IMR-90 (cell line): Measurements from ENCODE around the gene KAZN. TPM values are rescaled to one million over a fixed set of nuclear protein-coding genes. Genes with fewer than 3 reads are reported as not detected.

Experiments
- ATAC-seq: fragments of 200-7000 bp; cut with Tn5 transposase; 2 replicates; pipeline ENCODE4 v1.9.1; 2020; ENCODE audit warnings: low read depth, mild to moderate bottlenecking, moderate library complexity
- BruUV-seq: library from RNA; stranded (reverse); fragments of 400-500 nt; replicated peaks from 2 replicates; lab custom pipeline; 2021; lab: Mats Ljungman, UMichigan
- CTCF ChIA-PET: fragments of 300-600 bp; formaldehyde crosslinking; extraction: SDS; loops from one replicate; lab custom pipeline; 2021; ENCODE audit warnings: antibody characterized with exemption; lab: Yijun Ruan, JAX
- POLR2A ChIA-PET: fragments of 300-600 bp; sonication (Branson Sonifier 250); formaldehyde crosslinking; loops from one replicate; lab custom pipeline; 2022; ENCODE audit warnings: antibody characterized with exemption; ENCODE audit not compliant: unreplicated experiment; lab: Charles Lee
- DNase-seq: peaks from one replicate; pipeline ENCODE4 v3.0.0; 2013
- H2AFZ ChIP-seq: replicated peaks from 2 replicates; pipeline ENCODE3; 2013; ENCODE audit warnings: low read length, mild to moderate bottlenecking; ENCODE audit not compliant: poor library complexity
- H2AK5ac ChIP-seq: 2 replicates; pipeline ENCODE4 v1.6.1; 2013; ENCODE audit warnings: low read depth, low read length, inconsistent platforms
- H2AK9ac ChIP-seq: replicated peaks from 2 replicates; pipeline ENCODE3; 2013; ENCODE audit warnings: mild to moderate bottlenecking, low read depth, low read length, moderate library complexity; ENCODE audit not compliant: poor library complexity
- H2BK120ac ChIP-seq: 2 replicates; pipeline ENCODE4 v1.6.1; 2013; ENCODE audit warnings: low read depth, low read length, inconsistent platforms
- H2BK15ac ChIP-seq: 3 replicates; pipeline ENCODE4 v1.6.1; 2013; ENCODE audit warnings: low read depth, low read length, inconsistent platforms
- H2BK20ac ChIP-seq: 2 replicates; pipeline ENCODE4 v1.6.1; 2013; ENCODE audit warnings: low read depth, mild to moderate bottlenecking, inconsistent platforms, low read length, moderate library complexity
- H2BK5ac ChIP-seq: 2 replicates; pipeline ENCODE4 v1.6.1; 2013; ENCODE audit warnings: mild to moderate bottlenecking, low read depth, low read length, inconsistent platforms; ENCODE audit not compliant: poor library complexity, severe bottlenecking
- H3K14ac ChIP-seq: replicated peaks from 2 replicates; pipeline ENCODE4 v1.6.1; 2013; ENCODE audit warnings: low read depth, low read length, inconsistent platforms
- H3K18ac ChIP-seq: 2 replicates; pipeline ENCODE4 v1.6.1; 2013; ENCODE audit warnings: low read depth, low read length, control low read depth
- H3K23ac ChIP-seq: 2 replicates; pipeline ENCODE4 v1.6.1; 2013; ENCODE audit warnings: low read depth, low read length, inconsistent platforms
- H3K27ac ChIP-seq: 2 replicates; pipeline ENCODE4 v1.5.1; 2013; ENCODE audit warnings: mild to moderate bottlenecking, control low read depth, low read length; ENCODE audit not compliant: insufficient read depth
- H3K27me3 ChIP-seq: 2 replicates; pipeline ENCODE4 v1.6.1; 2013; ENCODE audit warnings: low read length; ENCODE audit not compliant: control insufficient read depth, insufficient read depth
- H3K36me3 ChIP-seq: 2 replicates; pipeline ENCODE4 v1.6.1; 2013; ENCODE audit warnings: low read length, mixed read lengths; ENCODE audit not compliant: control insufficient read depth, insufficient read depth
- H3K4ac ChIP-seq: 2 replicates; pipeline ENCODE4 v1.6.1; 2013; ENCODE audit warnings: low read depth, low read length, inconsistent platforms
- H3K4me1 ChIP-seq: 2 replicates; pipeline ENCODE4 v1.6.1; 2013; ENCODE audit warnings: low read length, mixed read lengths; ENCODE audit not compliant: control insufficient read depth, insufficient read depth
- H3K4me2 ChIP-seq: 2 replicates; pipeline ENCODE4 v1.6.1; 2013; ENCODE audit warnings: low read depth, mild to moderate bottlenecking, control low read depth, low read length, moderate library complexity
- H3K4me3 ChIP-seq: 2 replicates; pipeline ENCODE4 v1.5.1; 2013; ENCODE audit warnings: low read depth, mild to moderate bottlenecking, control low read depth, low read length, moderate library complexity; ENCODE audit not compliant: insufficient read depth
- H3K56ac ChIP-seq: 2 replicates; pipeline ENCODE4 v1.6.1; 2013; ENCODE audit warnings: low read length, inconsistent platforms; ENCODE audit not compliant: insufficient read depth; ENCODE audit errors: extremely low read depth
- H3K79me1 ChIP-seq, 2 experiments: 2 replicates each; pipeline ENCODE4 v1.6.1; 2013; ENCODE audit warnings: low read length in 2 of 2, inconsistent platforms in 1 of 2, low read depth in 1 of 2
- H3K9ac ChIP-seq: 2 replicates; pipeline ENCODE4 v1.6.1; 2013; ENCODE audit warnings: low read depth, low read length, control low read depth
- H3K9me1 ChIP-seq: 2 replicates; pipeline ENCODE4 v1.6.1; 2013; ENCODE audit warnings: low read length, inconsistent platforms; ENCODE audit not compliant: insufficient read depth
- H3K9me3 ChIP-seq: 2 replicates; pipeline ENCODE4 v1.6.1; 2013; ENCODE audit warnings: low read length; ENCODE audit not compliant: control insufficient read depth, insufficient read depth
- H4K20me1 ChIP-seq: 2 replicates; pipeline ENCODE4 v1.6.1; 2013; ENCODE audit warnings: low read length, inconsistent platforms; ENCODE audit not compliant: insufficient read depth
- H4K5ac ChIP-seq: 2 replicates; pipeline ENCODE4 v1.6.1; 2013; ENCODE audit warnings: mild to moderate bottlenecking, low read depth, low read length, control low read depth
- H4K8ac ChIP-seq, 2 experiments: 2 replicates each; pipeline ENCODE4 v1.6.1; 2013; ENCODE audit warnings: low read depth in 2 of 2, low read length in 2 of 2, control low read depth in 1 of 2, inconsistent platforms in 1 of 2
- H4K91ac ChIP-seq: 2 replicates; pipeline ENCODE4 v1.6.1; 2013; ENCODE audit warnings: low read depth, low read length, inconsistent platforms; ENCODE audit not compliant: insufficient read depth
- CHD1 ChIP-seq: IDR thresholded peaks from 2 replicates; pipeline ENCODE4 v1.6.1; 2012; ENCODE audit warnings: low read depth, low read length, improper control_type of control experiment
- ELK1 ChIP-seq: fragments of 150-350 bp; IDR thresholded peaks from 2 replicates; pipeline ENCODE4 v1.6.1; 2016; ENCODE audit warnings: low read depth, mild to moderate bottlenecking, low read length, moderate library complexity, borderline replicate concordance
- FOS ChIP-seq: fragments of 150-350 bp; IDR thresholded peaks from 2 replicates; pipeline ENCODE4 v1.6.1; 2016; ENCODE audit warnings: low read depth, low read length
- MAZ ChIP-seq: IDR thresholded peaks from 2 replicates; pipeline ENCODE4 v1.6.1; 2012; ENCODE audit warnings: low read depth, mild to moderate bottlenecking, low read length, improper control_type of control experiment, moderate library complexity, borderline replicate concordance
- MXI1 ChIP-seq: IDR thresholded peaks from 2 replicates; pipeline ENCODE4 v1.6.1; 2012; ENCODE audit warnings: low read depth, mild to moderate bottlenecking, low read length, moderate library complexity, borderline replicate concordance
- POLR2A ChIP-seq: IDR thresholded peaks from 2 replicates; pipeline ENCODE4 v1.6.1; 2012; ENCODE audit warnings: mild to moderate bottlenecking, low read depth, low read length
- WGBS, 2 experiments: methylation state at CpG; one replicate each; pipeline versions ENCODE4 v1.1.5 to v1.1.7; 2013; ENCODE audit warnings: missing lambda C conversion rate in 2 of 2; ENCODE audit not compliant: insufficient read length in 1 of 2; ENCODE audit errors: extremely low coverage in 2 of 2; 5-methylcytosine and 5-hydroxymethylcytosine counted together
- dilution Hi-C: fragments of 300-500 bp; cut with HindIII; formaldehyde crosslinking; loops from one replicate; pipeline ENCODE4 v1.14.3; 2018; ENCODE audit warnings: low sequenced_read_pairs; ENCODE audit not compliant: unreplicated experiment
- in situ Hi-C: fragments of 300-500 bp; cut with MboI; formaldehyde crosslinking; loops from 3 replicates; pipeline ENCODE4 v1.14.3; 2019; ENCODE audit warnings: low sequenced_read_pairs, inconsistent platforms, mixed read lengths
- intact Hi-C: fragments of 100-400 bp; cut with micrococcal nuclease; formaldehyde crosslinking; loops from 2 replicates; pipeline ENCODE4 v1.10.0; 2022
- polyA plus RNA-seq, 3 experiments: library from polyadenylated mRNA; depleted of rRNA; stranded (reverse); fragments of >200 nt; gene quantifications; 2 replicates each; pipeline ENCODE4 v1.2.3, GENCODE V29; 2012; ENCODE audit warnings: low replicate concordance in 1 of 3
- total RNA-seq: library from RNA; depleted of rRNA; stranded (reverse); fragments of >200 nt; gene quantifications from 2 replicates; pipeline ENCODE4 v1.2.3, GENCODE V29; 2012

Gene KAZN
- total and polyA plus RNA-seq, 2 of the 4 experiments (the other 2 are of a cell fraction), result 5.2 to 10.5 TPM

- Histone ChIP-seq H2BK20ac (peak overlapping the region; percentile 78), H3K18ac (peak overlapping the region; percentile 2; the same call in 1 of the 2 replicates), H2BK5ac (no peak overlapping the region), H4K8ac (peak overlapping the region in 1 of 2 experiments; percentile 18; a peak in 3 of 4 replicates), H2AK5ac (peak overlapping the region; percentile 93), H4K91ac (peak overlapping the region; percentile 86), H2AFZ (peak overlapping the region; percentile 33), H3K9ac (peak overlapping the region; percentile 6; the same call in 1 of the 2 replicates), H3K79me1 (peaks cover 45 to 64% of the 10 kb centered on the region in 2 experiments), H3K9me3 (no peaks in the 10 kb centered on the region), H3K4me1 (peaks cover 39% of the 10 kb centered on the region), H3K56ac (no peak overlapping the region), H4K20me1 (peaks cover 9% of the 10 kb centered on the region), H3K4me2 (peak overlapping the region; percentile 37), H2BK15ac (peak overlapping the region; percentile 79; the same call in 2 of the 3 replicates), H3K14ac (peak overlapping the region; percentile 51), H3K4ac (peak overlapping the region; percentile 95), H3K27me3 (no peaks in the 10 kb centered on the region), H3K9me1 (peaks cover 30% of the 10 kb centered on the region), H3K4me3 (no peak overlapping the region), H3K27ac (peak overlapping the region; percentile 93; the same call in 1 of the 2 replicates), H4K5ac (peak overlapping the region; percentile 32; the same call in 1 of the 2 replicates), H2BK120ac (peak overlapping the region; percentile 72), H3K36me3 (peaks cover 3% of the 10 kb centered on the region), H2AK9ac (peak overlapping the region; percentile 73), H3K23ac (peak overlapping the region; percentile 11)
- ATAC-seq, result no peak
- intact Hi-C loops, result no loop called here
- DNase-seq, result no peak
- ChIA-PET POLR2A (no interaction called here), CTCF (interaction anchor here (0.7 to 1.1 kb wide), 2 partner anchors 45 to 57 kb away, joined by 3 to 4 read pairs; no protein-coding TSS in a partner anchor)
- dilution Hi-C loops, result no loop called here
- no TSS peak for BruUV-seq
- TF ChIP-seq CHD1, result no peak
- no peak for TF ChIP-seq MAZ
- no peak for TF ChIP-seq FOS
- TF ChIP-seq MXI1, result no peak
- TF ChIP-seq POLR2A, result no peak
- TF ChIP-seq ELK1, result no peak
- in situ Hi-C loops, result loop anchor here (10.0 kb wide), 1 partner anchor 269 kb away; no protein-coding TSS in a partner anchor
- WGBS, 2 experiments, result 33% methylated on average over 3 of the region's 11 CpGs; no CpG with 5 or more reads in 1 of the 2 experiments
Measured at GRCh38 chr1:15155888-15156741, 557.6 kb downstream of the KAZN start.
